Urothelium cell line (cell line): ENCODE results near the gene PLAAT3.
"Not testable (repeated sequence)": the region's sequence is repeated elsewhere in the genome, so short reads cannot be mapped to it uniquely, and the experiment has no call there.

Experiments used
- DNase-seq: peaks from one replicate; pipeline ENCODE4 v3.0.0; 2011; ENCODE audit warnings: low spot score, mixed read lengths
- FAIRE-seq: peaks from 2 replicates; lab custom pipeline; 2011; peaks lifted over from hg19 to GRCh38; lab: Jason Lieb, UNC

Gene PLAAT3

DNA sequence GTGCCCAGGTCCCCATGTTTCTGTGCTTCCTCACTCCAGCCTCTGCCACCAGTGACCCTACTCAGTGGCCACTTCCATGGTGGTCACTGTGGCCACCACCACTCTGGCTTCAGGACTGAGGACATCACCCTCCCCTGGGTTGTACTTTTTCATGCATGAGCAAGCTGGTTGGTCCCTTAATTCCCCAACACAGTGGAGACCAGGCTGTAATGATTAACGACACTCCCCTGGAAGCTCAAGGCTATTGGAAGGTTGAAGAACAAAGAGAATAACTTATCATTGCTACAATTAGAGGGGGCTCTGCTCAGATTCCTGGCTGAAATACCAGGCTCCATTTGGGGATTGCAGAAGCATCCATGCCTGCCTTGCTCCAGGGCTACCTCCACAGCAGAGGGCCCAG is 67.2 kb downstream of the PLAAT3 start:
- no peak for DNase-seq
- FAIRE-seq = no peak

DNA sequence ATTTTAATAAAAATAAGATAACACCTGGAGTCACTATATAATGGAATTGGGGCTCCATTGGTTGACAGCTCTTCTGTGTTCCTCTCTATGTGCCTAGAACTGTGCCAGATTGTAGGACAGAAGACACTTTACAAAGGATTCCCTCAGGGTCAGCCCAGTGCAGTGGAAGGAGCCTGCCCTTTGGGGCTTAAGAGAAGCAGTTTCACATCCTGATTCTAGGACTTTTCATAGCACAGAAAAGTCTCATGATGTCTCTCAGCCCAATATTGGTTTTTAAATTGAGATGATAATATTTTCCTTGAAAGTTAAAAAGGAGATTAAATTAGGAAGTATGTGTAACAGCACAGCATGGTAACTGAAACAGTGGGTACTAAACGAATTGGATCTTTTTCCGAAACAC is 70.5 kb downstream of the PLAAT3 start:
- DNase-seq (no peak), FAIRE-seq (no peak)

DNA sequence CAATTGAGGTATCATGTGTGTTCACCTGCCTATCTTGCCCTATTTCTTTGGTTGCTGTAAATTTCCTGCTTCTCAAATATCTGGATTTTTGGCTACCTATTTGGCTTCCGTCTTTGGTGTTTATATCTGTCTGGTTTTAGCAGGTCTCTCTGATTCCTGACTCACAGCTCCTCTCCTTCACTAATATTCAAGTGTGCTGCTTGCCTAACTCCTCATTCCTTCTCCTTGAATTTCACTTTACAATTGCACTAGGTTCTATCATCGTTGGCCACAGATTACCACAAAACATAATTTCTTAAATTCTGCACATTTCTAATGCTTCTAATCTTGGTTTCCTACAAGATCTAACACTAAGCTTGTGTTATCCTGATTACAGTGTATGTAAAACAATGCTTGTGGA is 71.7 kb downstream of the PLAAT3 start:
- DNase-seq, FAIRE-seq: not testable (repeated sequence)

DNA sequence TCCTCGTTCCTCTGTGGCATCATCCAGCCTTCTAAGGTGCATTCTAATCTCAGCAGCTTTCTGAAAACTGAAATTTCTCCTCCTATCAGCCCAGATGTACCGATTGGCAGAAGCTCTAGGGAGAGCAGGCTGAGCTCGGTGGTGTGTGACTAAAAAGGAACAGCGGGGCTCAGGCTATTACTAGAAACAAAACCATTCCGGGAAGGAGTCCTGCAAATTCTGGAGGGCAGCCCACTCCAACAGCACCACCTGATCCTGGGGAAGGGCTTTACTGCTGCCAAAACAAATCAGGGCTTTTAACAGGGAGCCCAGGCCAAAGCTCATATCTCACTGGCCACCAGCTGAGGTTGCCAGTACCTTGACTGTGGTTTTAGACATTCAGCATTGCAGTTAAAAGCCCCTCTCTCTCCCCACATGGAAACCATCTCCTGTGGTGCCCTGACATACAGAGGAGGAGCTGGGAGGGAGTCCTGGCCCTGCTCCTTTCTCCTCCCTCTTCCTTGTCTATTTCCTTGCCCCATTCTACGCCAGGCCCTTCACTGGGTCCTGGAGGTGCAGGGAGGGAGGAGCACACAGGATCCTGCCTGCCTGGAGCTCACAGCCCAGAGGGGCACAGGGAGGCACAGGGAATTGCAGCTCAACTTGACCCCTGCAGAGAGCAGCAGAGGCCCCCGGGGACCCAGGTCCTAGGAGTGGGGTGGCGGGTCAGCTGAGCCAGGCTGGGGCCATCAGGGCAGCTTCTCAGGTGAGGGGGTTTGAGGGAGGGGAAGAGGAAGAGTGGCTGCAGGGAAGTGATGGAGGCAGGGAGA is 76.7 kb downstream of the PLAAT3 start:
- FAIRE-seq = no peak

DNA sequence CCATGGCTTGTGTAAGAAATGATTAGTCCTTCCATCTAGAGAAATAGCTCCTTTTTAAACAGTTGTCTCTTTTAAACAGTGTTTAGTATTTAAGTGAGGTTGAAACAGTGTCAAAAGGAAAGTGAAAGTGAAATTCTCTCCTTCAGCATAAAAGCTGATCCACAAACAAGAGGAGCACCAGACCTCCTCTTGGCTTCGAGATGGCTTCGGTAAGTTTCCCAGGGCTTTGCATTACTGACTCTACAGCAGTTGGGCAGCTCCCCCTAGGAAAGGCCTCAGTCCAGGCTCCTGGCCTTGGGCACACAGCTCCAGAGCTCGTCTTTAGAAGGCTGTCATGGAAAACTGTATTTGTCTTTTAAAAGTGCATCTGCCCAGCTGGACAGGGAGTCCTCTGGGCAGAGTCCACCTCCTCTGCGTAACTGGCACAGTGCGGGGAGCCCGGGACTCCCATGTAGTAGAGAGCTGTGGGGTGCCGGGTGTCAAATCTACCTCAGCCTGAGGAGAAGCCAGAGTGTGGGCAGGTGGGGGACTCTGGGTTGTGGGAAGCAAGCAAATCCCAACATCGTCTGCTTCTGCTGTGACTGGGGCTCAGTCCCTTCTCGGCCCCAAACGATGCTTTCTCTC is 77.5 kb downstream of the PLAAT3 start, which contains the start of gene PLAAT4:
Gene PLAAT4, plus strand, starts transcription at position 140 of the 624 bp plus-strand sequence. Its CDS starts 61 bp downstream, at position 201.
- FAIRE-seq (no peak), DNase-seq (peak; percentile 27)

More for the DNA sequence above, 76.7 kb downstream of the PLAAT3 start:
- DNase-seq = no peak

DNA sequence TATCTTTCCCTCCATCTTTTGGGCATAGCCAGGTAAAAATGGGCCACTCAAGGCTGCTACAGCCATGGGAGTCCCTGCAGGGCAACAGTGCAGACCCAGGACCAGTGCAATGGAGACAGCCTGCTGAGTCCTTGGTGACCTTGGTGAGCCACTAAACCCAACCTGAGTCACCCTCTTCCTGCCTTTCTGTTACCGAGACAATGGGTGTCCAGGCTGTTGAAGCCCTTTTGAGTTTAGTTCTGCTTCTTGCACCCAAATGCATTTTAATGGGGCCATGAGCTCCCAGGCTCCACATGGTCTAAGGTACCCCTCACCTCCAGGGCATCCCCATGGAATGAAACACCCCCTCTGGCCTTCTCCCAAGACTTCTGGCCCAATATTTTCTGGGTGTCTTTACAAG is 78.5 kb downstream of the PLAAT3 start:
- no peak for DNase-seq
- no peak for FAIRE-seq

DNA sequence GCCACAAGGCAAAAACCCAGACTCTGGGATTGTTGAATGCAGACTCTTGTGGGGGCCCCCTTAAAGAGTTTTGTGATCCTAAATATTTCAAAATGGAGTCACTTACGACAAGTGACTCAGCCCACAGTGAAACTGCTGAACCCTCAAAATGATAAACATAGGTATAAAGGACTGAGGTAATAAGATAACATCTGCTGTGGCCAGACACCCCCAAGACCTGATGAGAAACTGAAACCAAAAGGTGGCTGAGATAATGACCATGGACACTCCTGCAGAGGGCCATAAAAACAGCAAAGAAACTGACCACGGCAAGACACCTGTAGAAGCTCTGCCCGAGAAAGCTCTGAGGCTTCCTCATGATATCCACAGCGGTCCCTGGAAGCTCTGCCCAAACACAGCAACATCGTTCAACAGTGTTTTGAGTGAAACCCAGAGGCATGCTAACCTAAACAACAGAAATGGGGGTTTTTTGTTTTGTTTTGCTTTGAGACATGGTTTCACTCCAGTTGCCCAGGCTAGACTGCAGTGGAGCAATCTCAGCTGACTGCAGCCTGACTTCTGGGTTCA is 79.3 kb downstream of the PLAAT3 start:
- no peak for FAIRE-seq

DNA sequence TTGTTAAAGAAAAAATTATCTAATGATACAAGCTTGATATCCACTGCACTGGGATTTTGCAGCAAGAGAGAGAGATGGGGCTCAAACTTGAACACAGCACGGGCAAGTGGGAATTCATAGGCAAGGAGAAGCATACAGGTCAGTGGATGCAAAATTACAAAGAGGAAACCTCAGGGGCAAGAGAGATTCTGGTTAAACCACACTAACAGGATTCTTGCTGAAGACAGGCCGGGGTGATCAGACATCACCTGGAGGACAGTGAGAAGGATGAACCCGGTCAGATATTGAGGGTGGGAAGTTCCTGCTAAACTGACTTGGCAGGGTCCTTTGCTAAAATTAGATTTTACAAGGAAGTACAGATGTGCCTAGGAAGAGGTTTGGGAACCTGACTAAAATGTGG is 80.2 kb downstream of the PLAAT3 start:
- FAIRE-seq (no peak), DNase-seq (no peak)

More for the DNA sequence above, 79.3 kb downstream of the PLAAT3 start:
- no peak for DNase-seq

DNA sequence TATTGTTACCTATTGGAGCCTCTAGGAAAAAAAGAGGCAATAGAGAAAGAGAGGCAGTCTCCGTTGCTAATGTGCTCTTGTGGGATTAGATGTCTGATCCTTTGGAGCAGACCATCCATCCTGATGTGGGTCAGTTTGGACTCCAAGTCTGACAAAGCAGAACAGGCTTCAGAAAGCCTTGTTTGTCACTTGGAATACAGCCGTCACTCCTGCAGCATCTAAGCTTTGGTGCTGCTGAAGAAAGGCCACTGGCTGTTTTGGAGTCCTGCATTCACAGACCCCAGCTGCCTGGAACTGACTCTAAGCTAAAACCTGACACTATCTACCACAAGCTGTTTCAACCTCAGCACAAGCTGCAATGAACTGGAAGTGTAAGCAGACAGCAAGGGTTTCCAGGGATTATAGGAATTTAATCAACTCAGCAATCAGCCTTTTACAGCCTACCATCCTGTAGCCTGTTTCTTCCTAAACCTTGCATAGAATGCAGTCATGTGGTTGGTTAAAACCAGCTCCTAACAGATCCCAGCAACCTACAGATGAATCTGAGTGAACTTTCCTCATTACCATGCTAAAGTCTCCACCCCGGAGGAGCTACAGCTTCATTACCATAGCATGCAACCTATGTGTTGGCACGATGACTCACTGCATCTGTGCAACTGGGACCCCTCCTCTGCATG is 81.3 kb downstream of the PLAAT3 start:
- FAIRE-seq = no peak
- DNase-seq = no peak

DNA sequence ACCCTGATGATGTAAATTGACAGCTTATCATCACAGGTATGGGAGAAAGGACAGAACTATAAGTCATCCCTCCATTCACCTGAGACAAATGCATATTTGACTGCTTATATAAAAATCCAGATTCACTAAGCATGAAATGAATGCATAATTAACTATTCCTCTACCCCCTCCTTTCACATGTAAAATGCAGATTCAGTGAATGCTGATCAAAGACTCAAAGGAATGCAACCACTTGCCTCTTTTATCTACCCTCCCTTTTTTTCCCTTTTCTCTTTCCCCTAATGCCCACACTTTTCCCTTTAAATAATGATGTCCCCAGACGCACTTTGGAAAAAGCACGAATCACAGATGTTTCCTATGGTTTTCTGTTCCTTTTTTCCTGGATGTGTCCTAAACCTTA is 82.1 kb downstream of the PLAAT3 start:
- DNase-seq (no peak), FAIRE-seq (no peak)

DNA sequence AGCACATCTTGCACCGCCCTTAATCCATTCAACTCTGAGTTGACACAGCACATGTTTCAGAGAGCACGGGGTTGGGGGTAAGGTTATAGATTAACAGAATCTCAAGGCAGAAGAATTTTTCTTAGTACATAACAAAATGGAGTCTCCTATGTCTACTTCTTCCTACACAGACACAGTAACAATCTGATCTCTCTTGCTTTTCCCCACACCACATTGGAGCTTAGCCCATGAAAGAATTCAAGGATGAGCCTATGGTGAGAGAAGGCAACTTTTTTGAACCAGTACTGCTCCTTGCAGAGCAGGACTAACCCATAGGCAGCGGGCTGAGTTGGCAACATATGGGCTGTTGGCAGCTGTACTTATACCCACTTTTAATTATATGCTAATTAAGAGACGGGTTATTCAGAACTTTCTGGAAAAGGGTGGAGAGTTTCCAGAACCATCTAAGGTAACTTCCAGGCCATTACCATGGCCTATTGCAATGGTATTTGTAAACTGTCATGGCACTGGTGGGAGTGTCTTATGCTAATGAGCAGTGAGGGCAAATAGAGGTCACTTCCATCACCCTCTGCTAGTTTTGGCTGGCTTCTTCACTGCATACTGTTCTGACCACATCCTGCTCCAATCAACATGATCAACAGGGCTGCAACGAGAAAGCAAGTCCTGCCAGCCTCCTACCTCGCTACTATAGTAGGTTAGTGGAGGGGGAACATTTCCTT is 83.0 kb downstream of the PLAAT3 start:
- not testable (repeated sequence) for FAIRE-seq
- peak; percentile 44 for DNase-seq

DNA sequence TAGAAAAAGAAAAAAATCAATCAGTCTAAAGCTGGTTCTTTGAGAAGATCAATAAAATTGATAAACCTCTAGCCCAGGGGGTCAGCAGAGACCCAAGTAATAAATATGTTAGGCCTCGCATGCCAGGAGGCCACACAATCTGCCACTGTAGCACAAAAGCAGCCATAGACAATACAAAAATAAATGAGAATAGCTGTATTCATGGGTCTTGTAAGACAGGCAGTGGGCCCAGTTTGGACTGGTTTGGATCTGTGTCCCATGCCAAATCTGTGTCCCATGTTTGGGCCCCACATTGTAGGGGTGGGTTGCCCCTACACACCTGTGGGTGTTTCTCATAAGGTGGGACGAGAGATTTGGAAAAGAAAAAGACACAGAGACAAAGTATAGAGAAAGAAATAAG is 84.2 kb downstream of the PLAAT3 start:
- FAIRE-seq = no peak
- no peak for DNase-seq

DNA sequence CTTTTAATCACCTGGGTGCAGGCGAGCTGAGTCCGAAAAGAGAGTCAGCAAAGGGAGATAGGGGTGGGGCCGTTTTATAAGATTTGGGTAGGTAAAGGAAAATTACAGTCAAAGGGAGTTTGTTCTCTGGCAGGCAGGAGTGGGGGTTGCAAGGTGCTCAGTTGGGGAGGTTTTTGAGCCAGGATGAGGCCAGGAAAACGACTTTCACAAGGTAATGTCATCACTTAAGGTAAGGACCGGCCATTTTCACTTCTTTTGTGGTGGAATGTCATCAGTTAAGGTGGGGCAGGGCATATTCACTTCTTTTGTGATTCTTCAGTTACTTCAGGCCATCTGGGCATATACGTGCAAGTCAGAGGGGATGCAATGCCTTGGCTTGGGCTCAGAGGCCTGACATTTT is 84.9 kb downstream of the PLAAT3 start:
- DNase-seq, FAIRE-seq: not testable (repeated sequence)

DNA sequence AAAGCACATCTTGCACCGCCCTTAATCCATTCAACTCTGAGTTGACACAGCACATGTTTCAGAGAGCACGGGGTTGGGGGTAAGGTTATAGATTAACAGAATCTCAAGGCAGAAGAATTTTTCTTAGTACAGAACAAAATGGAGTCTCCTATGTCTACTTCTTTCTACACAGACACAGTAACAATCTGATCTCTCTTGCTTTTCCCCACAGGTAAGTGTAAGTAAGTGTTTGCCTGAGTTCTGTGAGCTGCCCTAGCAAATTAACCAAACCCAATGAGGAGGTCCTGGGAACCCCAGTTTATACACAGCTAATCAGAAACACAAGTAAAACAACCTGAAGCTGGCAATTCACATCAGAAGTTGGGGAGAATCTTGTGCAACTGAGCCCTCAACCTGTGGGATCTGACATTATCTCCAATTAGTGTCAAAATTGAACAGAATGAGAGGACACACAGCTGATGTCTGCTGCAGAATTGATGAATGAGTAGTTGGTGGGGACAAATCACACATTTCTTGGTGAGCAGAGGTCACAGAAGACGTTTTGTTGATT is 85.4 kb downstream of the PLAAT3 start:
- FAIRE-seq, DNase-seq: not testable (repeated sequence)

DNA sequence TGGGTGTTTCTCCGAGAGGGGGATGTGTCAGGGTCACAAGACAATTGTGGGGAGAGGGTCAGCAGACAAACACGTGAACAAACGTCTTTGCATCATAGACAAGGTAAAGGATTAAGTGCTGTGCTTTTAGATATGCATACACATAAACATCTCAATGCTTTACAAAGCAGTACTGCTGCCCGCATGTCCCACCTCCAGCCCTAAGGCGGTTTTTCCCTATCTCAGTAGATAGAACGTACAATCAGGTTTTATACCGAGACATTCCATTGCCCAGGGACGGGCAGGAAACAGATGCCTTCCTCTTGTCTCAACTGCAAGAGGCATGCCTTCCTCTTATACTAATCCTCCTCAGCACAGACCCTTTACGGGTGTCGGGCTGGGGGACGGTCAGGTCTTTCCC is 86.1 kb downstream of the PLAAT3 start:
- not testable (repeated sequence) for DNase-seq, FAIRE-seq

DNA sequence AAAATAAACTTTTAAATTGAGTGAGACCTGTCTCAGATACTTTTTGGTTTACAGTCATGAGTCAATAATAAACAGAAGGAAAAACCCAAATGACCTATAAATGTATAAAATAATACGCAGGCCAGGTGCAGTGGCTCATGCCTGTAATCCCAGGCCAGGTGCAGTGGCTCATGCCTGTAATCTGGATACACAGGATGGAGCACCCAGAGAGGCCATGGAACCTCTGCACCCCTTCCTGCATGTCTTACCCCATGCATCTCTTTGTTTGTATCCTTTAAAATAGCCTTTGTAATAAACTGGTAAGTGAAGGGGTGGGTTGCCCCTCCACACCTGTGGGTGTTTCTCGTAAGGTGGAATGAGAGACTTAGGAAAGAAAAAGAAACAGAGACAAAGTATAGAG is 86.6 kb downstream of the PLAAT3 start:
- DNase-seq = no peak

More for the DNA sequence above, 86.6 kb downstream of the PLAAT3 start:
- FAIRE-seq = no peak
